H1 (cell line): ENCODE results near the gene RASD1. TPM values are rescaled to one million over a fixed set of nuclear protein-coding genes. Genes with fewer than 3 reads are reported as not detected.

Experiments
- CBX8 ChIP-seq: fragments of 300-800, 300-1000 bp; sonication (generic); IDR thresholded peaks from 2 replicates; pipeline ENCODE4 v1.7.1; 2016; ENCODE audit warnings: low read depth, low read length, borderline replicate concordance
- NANOG ChIP-seq: IDR thresholded peaks from 2 replicates; pipeline ENCODE4 v1.6.1; 2011; ENCODE audit warnings: low read length, low read depth, mild to moderate bottlenecking, inconsistent platforms; ENCODE audit not compliant: insufficient read depth, poor library complexity, severe bottlenecking
- RAD21 ChIP-seq, 2 experiments: IDR thresholded peaks in 1 of 2; conservative IDR thresholded peaks in 1 of 2; 2 replicates each; pipeline ENCODE4 v1.6.1; 2011; ENCODE audit warnings: low read depth in 2 of 2, low read length in 2 of 2, improper control_type of control experiment in 1 of 2, inconsistent platforms in 1 of 2, mild to moderate bottlenecking in 1 of 2, moderate library complexity in 1 of 2
- RNF2 ChIP-seq: fragments of 200-900, 300-1000 bp; sonication (generic); IDR thresholded peaks from 2 replicates; pipeline ENCODE4 v1.7.1; 2016; ENCODE audit warnings: borderline replicate concordance, low read depth, mild to moderate bottlenecking, antibody characterized with exemption, low read length; ENCODE audit not compliant: poor library complexity, severe bottlenecking; ENCODE audit errors: missing control alignments
- SIN3A ChIP-seq, 2 experiments: IDR thresholded peaks in 1 of 2; conservative IDR thresholded peaks in 1 of 2; 2 replicates each; pipeline ENCODE4 v1.6.1; 2011 to 2012; ENCODE audit warnings: low read length in 2 of 2, improper control_type of control experiment in 1 of 2, low read depth in 1 of 2, mild to moderate bottlenecking in 1 of 2
- SP1 ChIP-seq: IDR thresholded peaks from 2 replicates; pipeline ENCODE4 v1.6.1; 2011; ENCODE audit warnings: low read depth, low read length
- TAF1 ChIP-seq: IDR thresholded peaks from 2 replicates; pipeline ENCODE4 v1.6.1; 2011; ENCODE audit warnings: mild to moderate bottlenecking, low read depth, low read length
- polyA plus RNA-seq, 7 experiments: library from polyadenylated mRNA; depleted of rRNA in 3 of 7; stranded (reverse) in 5 of 7; unstranded in 2 of 7; fragments of >200 nt in 5 of 7; fragments of 200-250 nt in 2 of 7; gene quantifications; 1 replicate in 5 of 7; 2 replicates in 1 of 7; 4 replicates in 1 of 7; pipeline versions ENCODE4 v1.2.1 to v1.2.3, GENCODE V29; 2011 to 2013; ENCODE audit warnings: missing spikeins in 2 of 7, mixed read lengths in 2 of 7
- total RNA-seq: library from RNA; stranded (reverse); fragmentation: NEBNext Ultra II Directional; extraction: Animal tissue kit (Norgen Biotek cat#: 25700); gene quantifications from 2 replicates; pipeline ENCODE4 v1.2.1, GENCODE V29; 2021
- TF ChIP-seq, protein P1 (sequence below), 3 experiments: IDR thresholded peaks; 1 replicate in 2 of 3; 2 replicates in 1 of 3; pipeline versions ENCODE4 v1.5.1 to v1.6.1; 2011; ENCODE audit warnings: low read length in 3 of 3, mild to moderate bottlenecking in 3 of 3, inconsistent platforms in 2 of 3, low read depth in 1 of 3, moderate library complexity in 1 of 3; ENCODE audit not compliant: insufficient read depth in 1 of 3; ENCODE audit errors: control extremely low read depth in 1 of 3

The RASD1 gene
- total and polyA plus RNA-seq, 2 of the 8 experiments (the other 6 are each of a cell fraction or from before 2014, with no cell fraction given): 2.3 to 2.6 TPM

GRCh38 chr17:17528696-17529652 is 32.8 kb upstream of the RASD1 start (continued):
- TF ChIP-seq RAD21 (IDR thresholded peaks at IDR 0.05 in 1 of 2, conservative IDR thresholded peaks at IDR 0.05 in 1 of 2; ENCODE audit: low read depth in 2 of 2, low read length in 2 of 2): no peak
- TF ChIP-seq CBX8: no peak
- TF ChIP-seq SIN3A (conservative IDR thresholded peaks at IDR 0.05 in 1 of 2, IDR thresholded peaks at IDR 0.05 in 1 of 2; ENCODE audit: low read depth in 1 of 2, low read length in 2 of 2): no peak
- no peak for TF ChIP-seq SP1
- TF ChIP-seq RNF2: no peak
- TF ChIP-seq TAF1: no peak
- TF ChIP-seq, protein P1, sequence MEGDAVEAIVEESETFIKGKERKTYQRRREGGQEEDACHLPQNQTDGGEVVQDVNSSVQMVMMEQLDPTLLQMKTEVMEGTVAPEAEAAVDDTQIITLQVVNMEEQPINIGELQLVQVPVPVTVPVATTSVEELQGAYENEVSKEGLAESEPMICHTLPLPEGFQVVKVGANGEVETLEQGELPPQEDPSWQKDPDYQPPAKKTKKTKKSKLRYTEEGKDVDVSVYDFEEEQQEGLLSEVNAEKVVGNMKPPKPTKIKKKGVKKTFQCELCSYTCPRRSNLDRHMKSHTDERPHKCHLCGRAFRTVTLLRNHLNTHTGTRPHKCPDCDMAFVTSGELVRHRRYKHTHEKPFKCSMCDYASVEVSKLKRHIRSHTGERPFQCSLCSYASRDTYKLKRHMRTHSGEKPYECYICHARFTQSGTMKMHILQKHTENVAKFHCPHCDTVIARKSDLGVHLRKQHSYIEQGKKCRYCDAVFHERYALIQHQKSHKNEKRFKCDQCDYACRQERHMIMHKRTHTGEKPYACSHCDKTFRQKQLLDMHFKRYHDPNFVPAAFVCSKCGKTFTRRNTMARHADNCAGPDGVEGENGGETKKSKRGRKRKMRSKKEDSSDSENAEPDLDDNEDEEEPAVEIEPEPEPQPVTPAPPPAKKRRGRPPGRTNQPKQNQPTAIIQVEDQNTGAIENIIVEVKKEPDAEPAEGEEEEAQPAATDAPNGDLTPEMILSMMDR (IDR thresholded peaks at IDR 0.05; ENCODE audit: control extremely low read depth in 1 of 3, insufficient read depth in 1 of 3, low read depth in 1 of 3, low read length in 3 of 3): no peak
- no peak for TF ChIP-seq NANOG
